ENCODE results near the gene ANG. TPM values are rescaled to one million over a fixed set of nuclear protein-coding genes. Genes with fewer than 3 reads are reported as not detected.

The ANG gene
- total RNA-seq, 1 experiment from 2014 or later: 0.71 TPM

GRCh38 chr14:20682127-20682434 lies 6.5 kb upstream of the ANG start:
- Histone ChIP-seq H3K36me3 (ENCODE audit: insufficient read depth, low read length, poor library complexity, severe bottlenecking) (no peaks in the 10 kb centered on the region), H3K27me3 (replicated peaks; ENCODE audit: insufficient read depth, low read depth, low read length, poor library complexity) (no peaks in the 10 kb centered on the region), H3K27ac (ENCODE audit: low read depth, low read length, poor library complexity, severe bottlenecking) (peak overlapping the region; percentile 96), H3K4me3 (ENCODE audit: low read depth, low read length, poor library complexity, severe bottlenecking) (peak overlapping the region; percentile 79), H3K4me1 (ENCODE audit: insufficient read depth, low read length, poor library complexity, severe bottlenecking) (peaks cover 16% of the 10 kb centered on the region), H3K9me3 (ENCODE audit: low read depth, low read length, poor library complexity, severe bottlenecking) (no peaks in the 10 kb centered on the region)
- TF ChIP-seq EZH2 (IDR thresholded peaks at IDR 0.05; ENCODE audit: borderline replicate concordance, low read depth, low read length, poor library complexity, severe bottlenecking) (no peak), CTCF (conservative IDR thresholded peaks at IDR 0.05; ENCODE audit: low read depth, low read length) (no peak)
- no peak for DNase-seq (ENCODE audit: low spot score)
- ChIA-PET POLR2A (ENCODE audit: low non-redundant PET) (no interaction called here), CTCF (interaction anchor here (1.5 to 1.9 kb wide), 3 partner anchors 9 to 289 kb away, joined by 5 to 6 read pairs (median 6); no protein-coding TSS in a partner anchor)
- intact Hi-C loops (cut with micrococcal nuclease; ENCODE audit: unreplicated experiment): loop anchor here (2.0 to 5.0 kb wide), 4 partner anchors 220 to 355 kb away; partner anchors contain the start of genes PARP2, PIP4P1 and TEP1
- TSS peak; percentile 99 for BruUV-seq (replicated peaks)

- Histone ChIP-seq H3K4me3 (ENCODE audit: low read depth, low read length, poor library complexity, severe bottlenecking) (peak overlapping the region; percentile 79), H3K27me3 (replicated peaks; ENCODE audit: insufficient read depth, low read depth, low read length, poor library complexity) (no peaks in the 10 kb centered on the region), H3K27ac (ENCODE audit: low read depth, low read length, poor library complexity, severe bottlenecking) (peak overlapping the region; percentile 96), H3K36me3 (ENCODE audit: insufficient read depth, low read length, poor library complexity, severe bottlenecking) (no peaks in the 10 kb centered on the region), H3K9me3 (ENCODE audit: low read depth, low read length, poor library complexity, severe bottlenecking) (no peaks in the 10 kb centered on the region), H3K4me1 (ENCODE audit: insufficient read depth, low read length, poor library complexity, severe bottlenecking) (peaks cover 16% of the 10 kb centered on the region)
- TF ChIP-seq EZH2 (IDR thresholded peaks at IDR 0.05; ENCODE audit: borderline replicate concordance, low read depth, low read length, poor library complexity, severe bottlenecking): no peak
- TF ChIP-seq CTCF (conservative IDR thresholded peaks at IDR 0.05; ENCODE audit: low read depth, low read length): no peak
- peak; percentile 95 for DNase-seq (ENCODE audit: low spot score)
- intact Hi-C loops (cut with micrococcal nuclease; ENCODE audit: unreplicated experiment): loop anchor here (1.0 to 5.0 kb wide), 6 partner anchors 69 to 355 kb away; partner anchors contain the start of genes PARP2, PIP4P1 and TEP1
- no TSS peak for BruUV-seq (replicated peaks)
- CTCF ChIA-PET: interaction anchor here (1.8 to 1.9 kb wide), 3 partner anchors 69 to 288 kb away, joined by 5 to 6 read pairs (median 5); no protein-coding TSS in a partner anchor
- POLR2A ChIA-PET (ENCODE audit: low non-redundant PET): no interaction called here
Measured at GRCh38 chr14:20682435-20683124, 6.0 kb upstream of the ANG start.

- DNase-seq (ENCODE audit: low spot score): peak; percentile 95
- H3K27ac ChIP-seq (ENCODE audit: low read depth, low read length, poor library complexity, severe bottlenecking): peak overlapping the region; percentile 96
- H3K4me1 ChIP-seq (ENCODE audit: insufficient read depth, low read length, poor library complexity, severe bottlenecking): peaks cover 16% of the 10 kb centered on the region
- H3K9me3 ChIP-seq (ENCODE audit: low read depth, low read length, poor library complexity, severe bottlenecking): no peaks in the 10 kb centered on the region
- intact Hi-C loops (cut with micrococcal nuclease; ENCODE audit: unreplicated experiment): loop anchor here (1.0 to 5.0 kb wide), 6 partner anchors 70 to 356 kb away; partner anchors contain the start of genes PARP2, PIP4P1 and TEP1
- H3K27me3 ChIP-seq (replicated peaks; ENCODE audit: insufficient read depth, low read depth, low read length, poor library complexity): no peaks in the 10 kb centered on the region
- ChIA-PET CTCF (interaction anchor here (1.8 kb wide), 1 partner anchor 70 kb away, joined by 5 read pairs; no protein-coding TSS in a partner anchor), POLR2A (ENCODE audit: low non-redundant PET) (interaction anchor here (0.7 kb wide), 1 partner anchor 228 kb away, joined by 3 read pairs; the partner anchor contains the start of gene APEX1)
- H3K36me3 ChIP-seq (ENCODE audit: insufficient read depth, low read length, poor library complexity, severe bottlenecking): no peaks in the 10 kb centered on the region
- no TSS peak for BruUV-seq (replicated peaks)
- H3K4me3 ChIP-seq (ENCODE audit: low read depth, low read length, poor library complexity, severe bottlenecking): peak overlapping the region; percentile 79
- TF ChIP-seq EZH2 (IDR thresholded peaks at IDR 0.05; ENCODE audit: borderline replicate concordance, low read depth, low read length, poor library complexity, severe bottlenecking) (no peak), CTCF (conservative IDR thresholded peaks at IDR 0.05; ENCODE audit: low read depth, low read length) (no peak)
Measured at GRCh38 chr14:20683125-20683890, 5.3 kb upstream of the ANG start.

Measured in A673 (cell line).